ENCODE measurements around the gene DNM3.

The DNM3 gene

DNA sequence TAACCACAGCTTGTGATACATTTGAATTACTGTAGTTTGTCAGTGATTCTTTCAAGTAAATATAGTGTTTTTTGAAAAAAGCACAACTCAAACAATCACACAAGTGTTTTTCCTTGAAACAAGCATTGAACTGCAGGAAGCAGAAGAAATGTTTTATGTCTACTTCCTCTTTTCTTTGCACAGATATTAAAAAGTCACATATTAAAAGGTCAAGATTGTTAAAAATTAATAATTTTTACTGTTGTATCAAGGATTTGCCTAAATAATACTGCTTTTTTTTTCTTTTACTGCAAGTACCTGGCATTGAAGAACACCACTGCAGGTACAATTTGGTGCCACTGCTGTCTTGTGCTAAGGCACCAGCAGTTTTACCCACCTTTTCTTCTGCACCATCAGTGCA, 365.0 kb downstream of the DNM3 start (continued):
- TF ChIP-seq, protein P1, sequence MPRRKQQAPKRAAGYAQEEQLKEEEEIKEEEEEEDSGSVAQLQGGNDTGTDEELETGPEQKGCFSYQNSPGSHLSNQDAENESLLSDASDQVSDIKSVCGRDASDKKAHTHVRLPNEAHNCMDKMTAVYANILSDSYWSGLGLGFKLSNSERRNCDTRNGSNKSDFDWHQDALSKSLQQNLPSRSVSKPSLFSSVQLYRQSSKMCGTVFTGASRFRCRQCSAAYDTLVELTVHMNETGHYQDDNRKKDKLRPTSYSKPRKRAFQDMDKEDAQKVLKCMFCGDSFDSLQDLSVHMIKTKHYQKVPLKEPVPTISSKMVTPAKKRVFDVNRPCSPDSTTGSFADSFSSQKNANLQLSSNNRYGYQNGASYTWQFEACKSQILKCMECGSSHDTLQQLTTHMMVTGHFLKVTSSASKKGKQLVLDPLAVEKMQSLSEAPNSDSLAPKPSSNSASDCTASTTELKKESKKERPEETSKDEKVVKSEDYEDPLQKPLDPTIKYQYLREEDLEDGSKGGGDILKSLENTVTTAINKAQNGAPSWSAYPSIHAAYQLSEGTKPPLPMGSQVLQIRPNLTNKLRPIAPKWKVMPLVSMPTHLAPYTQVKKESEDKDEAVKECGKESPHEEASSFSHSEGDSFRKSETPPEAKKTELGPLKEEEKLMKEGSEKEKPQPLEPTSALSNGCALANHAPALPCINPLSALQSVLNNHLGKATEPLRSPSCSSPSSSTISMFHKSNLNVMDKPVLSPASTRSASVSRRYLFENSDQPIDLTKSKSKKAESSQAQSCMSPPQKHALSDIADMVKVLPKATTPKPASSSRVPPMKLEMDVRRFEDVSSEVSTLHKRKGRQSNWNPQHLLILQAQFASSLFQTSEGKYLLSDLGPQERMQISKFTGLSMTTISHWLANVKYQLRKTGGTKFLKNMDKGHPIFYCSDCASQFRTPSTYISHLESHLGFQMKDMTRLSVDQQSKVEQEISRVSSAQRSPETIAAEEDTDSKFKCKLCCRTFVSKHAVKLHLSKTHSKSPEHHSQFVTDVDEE (CRISPR knock-in tag; IDR thresholded peaks at IDR 0.05): no peak
- TF ChIP-seq ISL1 (CRISPR knock-in tag; IDR thresholded peaks at IDR 0.05) (no peak), BACH2 (CRISPR knock-in tag; IDR thresholded peaks at IDR 0.05; ENCODE audit: borderline replicate concordance) (no peak)

GRCh38 chr1:172208635-172209034, 367.3 kb downstream of the DNM3 start:
- no peak for TF ChIP-seq ZC3H10 (CRISPR knock-in tag; IDR thresholded peaks at IDR 0.05)
- TF ChIP-seq, protein P1 (CRISPR knock-in tag; IDR thresholded peaks at IDR 0.05): no peak
- no peak for TF ChIP-seq POU6F1 (CRISPR knock-in tag; IDR thresholded peaks at IDR 0.05; ENCODE audit: borderline replicate concordance, low read depth)
- TF ChIP-seq ZFP3 (CRISPR knock-in tag; IDR thresholded peaks at IDR 0.05): no peak
- no peak for TF ChIP-seq PATZ1 (CRISPR knock-in tag; IDR thresholded peaks at IDR 0.05; ENCODE audit: borderline replicate concordance)
- no peak for TF ChIP-seq ZNF8 (CRISPR knock-in tag; IDR thresholded peaks at IDR 0.05)
- TF ChIP-seq CREB5 (CRISPR knock-in tag; IDR thresholded peaks at IDR 0.05; ENCODE audit: low read depth): no peak
- TF ChIP-seq ZNF70 (CRISPR knock-in tag; IDR thresholded peaks at IDR 0.05): no peak
- no peak for TF ChIP-seq ESRRG (CRISPR knock-in tag; IDR thresholded peaks at IDR 0.05)
- TF ChIP-seq CSRNP3 (CRISPR knock-in tag; IDR thresholded peaks at IDR 0.05): no peak
- TF ChIP-seq OSR1 (CRISPR knock-in tag; IDR thresholded peaks at IDR 0.05): no peak
- TF ChIP-seq ZNF565 (CRISPR knock-in tag; conservative IDR thresholded peaks at IDR 0.05; ENCODE audit: low read depth): no peak
- no peak for TF ChIP-seq SNAI2 (CRISPR knock-in tag; IDR thresholded peaks at IDR 0.05)
- TF ChIP-seq CSDC2 (CRISPR knock-in tag; IDR thresholded peaks at IDR 0.05): no peak
- TF ChIP-seq TCF4 (CRISPR knock-in tag; IDR thresholded peaks at IDR 0.05; ENCODE audit: borderline replicate concordance): no peak
- TF ChIP-seq ZFP30 (CRISPR knock-in tag; IDR thresholded peaks at IDR 0.05): no peak
- TF ChIP-seq PPARA (CRISPR knock-in tag; IDR thresholded peaks at IDR 0.05; ENCODE audit: borderline replicate concordance): no peak
- no peak for TF ChIP-seq RARB (CRISPR knock-in tag; IDR thresholded peaks at IDR 0.05)
- TF ChIP-seq ISL1 (CRISPR knock-in tag; IDR thresholded peaks at IDR 0.05): no peak
- no peak for ATAC-seq

Data from SK-N-SH treated with all-trans-retinoic acid at 6 μM for 48 hours (cell line).